GM12891 (cell line): ENCODE measurements around the gene MUSK.
"Not testable (repeated sequence)": the region's sequence is repeated elsewhere in the genome, so short reads cannot be mapped to it uniquely, and the experiment has no call there.

Source experiments
- DNase-seq: peaks from one replicate; pipeline ENCODE4 v3.0.0; 2011; ENCODE audit warnings: low spot score; ENCODE audit not compliant: insufficient read length
- FAIRE-seq: peaks from 2 replicates; lab custom pipeline; 2011; peaks lifted over from hg19 to GRCh38; lab: Jason Lieb, UNC
- PAX5 ChIP-seq: IDR thresholded peaks from 2 replicates; pipeline ENCODE4 v1.6.1; 2011; ENCODE audit warnings: low read length, moderate library complexity, mild to moderate bottlenecking; ENCODE audit not compliant: insufficient read depth, severe bottlenecking
- POLR2A ChIP-seq: IDR thresholded peaks from 2 replicates; pipeline ENCODE4 v1.6.1; 2011; ENCODE audit warnings: low read depth, low read length, control low read depth
- POLR2AphosphoS5 ChIP-seq: IDR thresholded peaks from 2 replicates; pipeline ENCODE4 v1.6.1; 2011; ENCODE audit warnings: low read depth, low read length, control low read depth
- POU2F2 ChIP-seq: IDR thresholded peaks from 2 replicates; pipeline ENCODE4 v1.6.1; 2011; ENCODE audit warnings: low read depth, mild to moderate bottlenecking, control low read depth, low read length, moderate library complexity
- SPI1 ChIP-seq: IDR thresholded peaks from 2 replicates; pipeline ENCODE4 v1.6.1; 2011; ENCODE audit warnings: low read depth, low read length, control low read depth
- TAF1 ChIP-seq: IDR thresholded peaks from 2 replicates; pipeline ENCODE4 v1.6.1; 2011; ENCODE audit warnings: low read depth, low read length, control low read depth

MUSK gene

DNA sequence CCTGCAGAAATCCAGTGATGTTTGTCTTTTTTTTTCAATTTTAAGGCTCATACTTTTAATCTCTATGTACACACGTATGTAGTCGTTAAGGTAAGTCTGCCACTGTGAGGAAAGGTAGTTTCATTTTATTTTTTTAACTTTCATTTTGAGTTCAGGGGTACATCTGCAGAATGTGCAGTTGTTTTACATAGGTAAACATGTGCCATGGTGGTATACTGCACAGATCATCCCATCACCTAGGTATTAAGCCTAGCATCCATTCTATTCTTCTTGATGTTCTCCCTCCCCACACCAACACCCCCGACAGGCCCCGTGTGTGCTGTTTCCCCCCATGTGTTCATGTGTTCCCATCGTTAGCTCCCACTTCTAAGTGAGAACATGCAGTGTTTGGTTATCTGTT, 19.7 kb downstream of the MUSK start:
- FAIRE-seq (no peak), DNase-seq (no peak)
- TF ChIP-seq POU2F2 (no peak), POLR2A (no peak), SPI1 (no peak), PAX5 (no peak), POLR2AphosphoS5 (no peak), TAF1 (no peak)

DNA sequence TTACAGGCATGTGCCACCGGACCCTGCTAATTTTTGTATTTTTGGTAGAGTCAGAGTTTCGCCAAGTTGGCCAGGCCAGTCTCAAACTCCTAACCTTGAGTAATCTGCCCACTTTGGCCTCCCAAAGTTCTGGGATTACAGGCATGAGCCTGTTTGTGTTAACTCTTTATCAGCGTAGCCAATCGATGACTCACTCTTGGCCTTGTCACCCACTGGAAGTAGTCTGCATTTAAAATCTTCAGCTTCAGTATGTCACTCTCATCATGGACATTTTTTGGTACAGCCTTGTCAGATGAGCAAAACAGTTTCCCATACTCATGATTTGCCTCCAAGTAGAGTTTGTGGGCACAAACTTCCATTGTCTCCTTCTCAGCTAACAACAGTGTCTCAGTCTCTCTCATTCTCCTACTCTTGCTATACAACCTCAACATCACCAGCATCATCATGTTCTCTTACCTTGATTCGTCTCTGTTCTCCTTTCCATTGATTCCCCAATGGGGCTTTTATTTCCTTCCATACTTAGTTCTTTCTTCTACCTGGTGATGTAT, 22.5 kb downstream of the MUSK start:
- FAIRE-seq, result no peak
- TF ChIP-seq POU2F2, result no peak
- TF ChIP-seq SPI1, result no peak
- no peak for TF ChIP-seq POLR2AphosphoS5
- no peak for TF ChIP-seq TAF1
- TF ChIP-seq PAX5, result no peak
- no peak for TF ChIP-seq POLR2A

DNA sequence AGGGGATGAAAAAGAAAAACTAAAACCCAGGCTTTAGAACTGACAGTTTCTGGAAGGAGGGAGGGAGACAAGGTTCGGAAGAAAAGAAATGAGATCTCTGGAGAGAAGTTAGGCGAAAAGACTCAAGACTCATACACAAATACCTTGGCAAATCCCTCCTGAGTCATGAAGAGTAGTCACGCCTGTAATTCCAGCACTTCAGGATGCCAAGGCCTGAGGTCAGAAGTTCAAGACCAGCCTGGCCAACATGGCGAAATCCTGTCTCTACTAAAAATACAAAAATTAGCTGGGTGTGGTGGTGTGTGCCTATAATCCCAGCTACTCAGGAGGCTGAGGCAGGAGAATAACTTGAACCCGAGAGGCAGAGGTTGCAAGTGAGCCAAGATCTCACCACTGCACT, 27.3 kb downstream of the MUSK start:
- FAIRE-seq, DNase-seq: not testable (repeated sequence)

More for the DNA sequence above, 22.5 kb downstream of the MUSK start:
- DNase-seq, result no peak

DNA sequence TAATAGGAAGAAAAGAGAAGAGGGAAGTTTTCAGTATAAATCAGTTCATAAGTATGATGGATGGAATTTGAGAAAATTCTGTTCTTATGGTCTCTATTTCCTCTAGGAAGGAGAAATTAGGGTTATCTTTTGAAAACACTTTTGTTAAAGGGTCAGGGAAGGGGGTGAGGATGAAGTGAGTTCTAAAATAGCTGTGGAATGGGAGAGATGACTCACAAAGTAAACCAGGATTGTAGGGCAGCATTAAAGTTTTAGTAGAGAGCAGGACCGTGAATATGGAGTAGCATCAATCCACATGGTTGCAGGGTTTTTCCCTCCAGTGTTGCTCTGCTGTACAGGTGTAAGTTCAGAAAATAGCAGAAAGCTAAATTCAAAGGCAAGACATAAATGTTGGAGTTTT, 32.4 kb downstream of the MUSK start:
- no peak for FAIRE-seq

DNA sequence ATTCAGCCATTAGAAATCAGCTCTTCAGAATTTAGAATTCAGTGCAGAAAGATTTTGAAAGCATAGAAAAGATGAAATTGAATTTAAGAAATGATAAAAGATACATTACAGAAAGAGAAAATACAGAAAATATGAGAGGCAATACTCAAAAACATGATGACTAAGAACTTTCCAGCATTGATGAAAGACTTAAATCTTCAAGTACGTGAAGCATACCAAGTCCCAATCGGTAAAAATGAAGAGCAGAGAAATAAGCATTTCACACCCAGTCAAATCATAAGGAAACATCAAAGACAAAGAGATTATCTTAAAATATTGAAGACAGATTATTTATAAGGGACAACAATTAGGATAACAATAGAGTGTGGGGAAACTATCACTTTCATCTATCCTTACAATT, 35.1 kb downstream of the MUSK start:
- DNase-seq, result no peak
- TF ChIP-seq POLR2A (no peak), POU2F2 (no peak), TAF1 (no peak), PAX5 (no peak), SPI1 (no peak), POLR2AphosphoS5 (no peak)
- FAIRE-seq, result no peak

More for the DNA sequence above, 32.4 kb downstream of the MUSK start:
- no peak for DNase-seq
- TF ChIP-seq POLR2AphosphoS5, result no peak
- TF ChIP-seq POU2F2, result no peak
- no peak for TF ChIP-seq PAX5
- no peak for TF ChIP-seq POLR2A
- no peak for TF ChIP-seq SPI1
- no peak for TF ChIP-seq TAF1

DNA sequence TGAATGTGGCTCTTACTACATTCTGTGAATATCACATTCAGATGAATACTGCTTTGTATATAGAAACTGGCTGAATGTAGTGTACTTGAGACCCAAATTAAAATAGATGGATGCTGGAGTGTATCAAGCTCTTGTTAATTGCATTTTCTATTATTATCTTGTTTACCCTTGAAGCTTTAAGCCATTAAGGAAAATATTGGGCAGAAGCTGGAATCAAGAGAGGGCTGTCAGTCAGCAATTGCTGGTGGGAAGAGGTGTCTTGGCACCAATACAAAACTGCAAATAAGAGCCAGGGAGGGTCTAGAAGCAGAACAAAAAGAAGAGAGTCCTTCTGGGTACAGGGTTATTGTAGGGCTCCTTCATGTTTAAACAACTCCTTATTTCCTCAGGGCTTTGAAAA, 38.8 kb downstream of the MUSK start:
- no peak for FAIRE-seq
- DNase-seq, result no peak
- TF ChIP-seq PAX5 (no peak), POLR2A (no peak), SPI1 (no peak), POU2F2 (no peak), POLR2AphosphoS5 (no peak), TAF1 (no peak)

DNA sequence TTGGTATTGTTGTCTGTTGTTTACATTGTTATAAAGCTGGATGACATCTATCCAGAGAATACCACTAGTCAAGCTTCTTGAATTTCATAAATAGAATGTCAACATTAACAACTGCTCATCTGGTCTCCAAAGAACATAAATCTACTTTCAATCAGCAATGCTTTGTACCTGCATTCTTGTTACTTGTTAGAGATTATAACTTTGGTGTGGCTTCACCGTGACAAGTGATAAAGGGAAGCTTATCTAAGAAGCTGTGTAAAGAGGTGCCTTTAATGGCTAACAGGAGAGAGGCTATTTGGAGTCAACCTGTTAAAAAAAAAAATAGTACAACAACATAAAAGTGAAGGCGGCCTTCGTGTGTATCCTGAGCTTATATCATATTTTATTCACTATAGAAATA, 41.8 kb downstream of the MUSK start:
- no peak for TF ChIP-seq POU2F2
- TF ChIP-seq POLR2A, result no peak
- TF ChIP-seq SPI1, result no peak
- no peak for TF ChIP-seq TAF1
- no peak for TF ChIP-seq POLR2AphosphoS5
- no peak for TF ChIP-seq PAX5
- FAIRE-seq, result no peak
- DNase-seq, result no peak

DNA sequence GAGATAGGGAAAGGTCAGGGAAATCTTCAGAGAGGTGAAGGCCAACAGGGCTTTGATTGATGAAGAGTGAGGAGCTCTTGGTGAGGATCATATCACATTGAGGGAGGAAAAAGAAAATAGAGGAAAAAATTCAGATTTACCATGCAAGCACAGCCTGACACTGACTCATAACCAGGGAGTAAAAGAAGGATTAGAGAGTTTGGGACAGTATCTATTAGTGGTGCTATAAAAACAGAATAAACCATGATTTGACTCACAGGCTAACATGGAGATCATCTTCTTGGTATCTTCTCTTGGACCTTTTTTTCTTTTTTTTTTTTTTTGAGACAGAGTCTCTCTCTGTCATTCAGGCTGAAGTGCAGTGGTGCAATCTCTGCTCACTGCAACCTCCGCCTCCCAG, 44.4 kb downstream of the MUSK start:
- DNase-seq, result no peak
- TF ChIP-seq POLR2A (no peak), POU2F2 (no peak)
- FAIRE-seq, result no peak

DNA sequence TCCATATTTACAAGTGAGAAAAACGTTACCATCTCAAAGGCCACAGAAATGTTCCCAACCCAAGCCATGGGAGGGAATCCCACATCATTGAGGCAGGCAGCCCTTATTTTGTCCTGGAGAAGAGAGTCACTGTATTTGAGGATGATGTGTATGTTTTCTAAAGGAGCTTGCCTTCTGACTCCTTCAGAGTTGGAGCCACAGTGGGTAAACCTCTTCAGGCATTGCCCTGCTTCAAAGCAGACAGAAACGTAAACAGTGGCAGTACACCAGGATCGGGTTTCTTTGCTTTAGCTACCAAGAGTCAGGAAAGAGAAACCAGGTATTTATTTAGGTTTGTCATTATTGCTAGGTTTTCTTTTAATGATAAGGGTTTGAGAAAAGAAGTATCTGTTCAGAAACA, 45.7 kb downstream of the MUSK start:
- TF ChIP-seq POLR2A, result no peak
- TF ChIP-seq POLR2AphosphoS5, result no peak
- no peak for TF ChIP-seq SPI1
- DNase-seq (no peak), FAIRE-seq (no peak)

DNA sequence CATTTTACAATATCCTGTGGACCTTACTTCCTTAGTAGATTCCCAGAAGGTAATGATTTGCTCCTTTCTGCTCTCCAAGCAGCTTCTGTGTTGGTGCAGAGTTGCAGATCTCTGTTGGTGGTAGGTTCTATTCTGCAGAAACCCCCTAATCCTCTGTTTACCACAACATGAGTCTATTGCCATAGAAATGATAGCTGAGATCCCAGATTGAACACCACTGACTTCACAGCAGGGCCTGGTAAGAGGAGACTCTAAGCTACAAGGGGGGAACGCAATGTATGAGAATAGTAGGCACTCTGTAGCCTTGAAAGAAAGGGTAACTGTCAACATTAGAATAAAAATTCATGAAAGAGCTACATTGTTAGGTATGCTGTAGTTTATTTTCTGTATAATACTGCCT, 59.5 kb downstream of the MUSK start:
- no peak for TF ChIP-seq POU2F2
- TF ChIP-seq POLR2AphosphoS5, result no peak
- TF ChIP-seq POLR2A, result no peak
- TF ChIP-seq SPI1, result no peak
- no peak for TF ChIP-seq TAF1
- no peak for TF ChIP-seq PAX5
- FAIRE-seq (no peak), DNase-seq (no peak)

DNA sequence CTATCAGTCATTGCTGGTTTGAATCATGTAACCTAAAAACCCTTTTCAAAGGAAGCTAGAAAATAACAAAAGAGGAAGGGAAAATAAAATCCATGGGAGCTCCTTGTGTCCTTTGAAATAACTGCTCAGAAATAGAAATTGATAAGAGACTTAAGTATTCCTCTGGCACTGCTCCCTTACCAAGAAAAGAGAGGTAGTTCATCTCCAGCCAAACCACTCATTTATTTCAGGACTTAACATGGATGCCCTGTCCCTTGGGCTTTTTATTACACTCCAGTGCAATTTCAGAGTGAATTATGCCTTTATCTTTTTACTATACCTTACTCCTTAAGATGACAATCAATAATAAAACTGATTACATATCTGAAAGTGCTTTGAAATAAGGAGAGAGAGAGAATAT, 61.0 kb downstream of the MUSK start:
- DNase-seq (no peak), FAIRE-seq (no peak)
- no peak for TF ChIP-seq TAF1
- TF ChIP-seq POLR2AphosphoS5, result no peak
- no peak for TF ChIP-seq SPI1
- no peak for TF ChIP-seq PAX5
- TF ChIP-seq POLR2A, result no peak
- TF ChIP-seq POU2F2, result no peak
